ENCODE measurements around the gene PPP1R7. TPM values are rescaled to one million over a fixed set of nuclear protein-coding genes. Genes with fewer than 3 reads are reported as not detected.

The PPP1R7 gene
- total and polyA plus RNA-seq, 2 of the 4 experiments (the other 2 are of a cell fraction): 60.8 to 70.0 TPM

DNA sequence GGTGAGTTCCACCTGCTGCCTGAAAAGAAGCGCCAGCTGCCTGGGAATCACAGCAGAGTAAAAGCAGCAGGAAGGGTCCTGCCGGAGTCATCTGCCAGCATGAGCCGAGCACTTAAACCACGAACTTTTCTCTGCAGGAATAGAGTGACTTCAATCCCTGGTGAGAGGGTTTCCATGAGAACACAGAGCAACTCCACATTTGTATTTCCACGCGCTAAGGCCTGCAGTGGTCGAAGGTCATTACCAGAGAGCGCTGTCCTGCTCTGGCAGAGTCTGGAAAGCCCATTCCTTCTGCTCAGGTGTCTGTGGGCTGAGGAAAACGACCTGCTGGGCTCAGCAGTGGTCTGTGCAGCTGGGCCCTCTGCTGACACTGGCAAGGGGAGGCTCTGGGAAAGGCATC is 7.7 kb upstream of the PPP1R7 start:
- no peak overlapping the region for H4K91ac ChIP-seq (ENCODE audit: insufficient read depth, low read depth, low read length)
- H3K4ac ChIP-seq (ENCODE audit: low read depth, low read length): no peak overlapping the region
- H2BK5ac ChIP-seq (ENCODE audit: low read depth, low read length, poor library complexity, severe bottlenecking): no peak overlapping the region
- H2BK15ac ChIP-seq (ENCODE audit: low read depth, low read length): no peak overlapping the region
- no peak overlapping the region for H3K18ac ChIP-seq (ENCODE audit: low read depth, low read length)
- WGBS, 2 experiments (ENCODE audit: extremely low coverage in 2 of 2, insufficient read length in 1 of 2): 96% methylated on average over 7 of the region's 9 CpGs; no CpG with 5 or more reads in 1 of the 2 experiments
- H3K4me3 ChIP-seq (ENCODE audit: insufficient read depth, low read depth, low read length): no peak overlapping the region
- no peak overlapping the region for H2AFZ ChIP-seq (replicated peaks; ENCODE audit: low read length, poor library complexity)
- peaks cover 3% of the 10 kb centered on the region; the same call in 1 of the 2 replicates for H3K36me3 ChIP-seq (ENCODE audit: control insufficient read depth, insufficient read depth, low read length)
- H3K23ac ChIP-seq (ENCODE audit: low read depth, low read length): no peak overlapping the region
- no peak overlapping the region for H2AK5ac ChIP-seq (ENCODE audit: low read depth, low read length)
- no peak for DNase-seq
- no peak overlapping the region for H3K4me2 ChIP-seq (ENCODE audit: low read depth, low read length)
- H2BK120ac ChIP-seq (ENCODE audit: low read depth, low read length): no peak overlapping the region
- ChIA-PET CTCF (no interaction called here), POLR2A (ENCODE audit: unreplicated experiment) (no interaction called here)
- no peak overlapping the region for H3K27ac ChIP-seq (ENCODE audit: insufficient read depth, low read length)
- intact Hi-C loops (cut with micrococcal nuclease): no loop called here
- no peaks in the 10 kb centered on the region for H4K20me1 ChIP-seq (ENCODE audit: insufficient read depth, low read length)
- no peak overlapping the region for H3K9ac ChIP-seq (ENCODE audit: low read depth, low read length)
- peaks cover 0 to 2% of the 10 kb centered on the region in 2 experiments; a peak in 1 of 4 replicates for H3K79me1 ChIP-seq (ENCODE audit: low read depth in 1 of 2, low read length in 2 of 2)
- H3K9me1 ChIP-seq (ENCODE audit: insufficient read depth, low read length): no peaks in the 10 kb centered on the region
- TF ChIP-seq, protein P1, sequence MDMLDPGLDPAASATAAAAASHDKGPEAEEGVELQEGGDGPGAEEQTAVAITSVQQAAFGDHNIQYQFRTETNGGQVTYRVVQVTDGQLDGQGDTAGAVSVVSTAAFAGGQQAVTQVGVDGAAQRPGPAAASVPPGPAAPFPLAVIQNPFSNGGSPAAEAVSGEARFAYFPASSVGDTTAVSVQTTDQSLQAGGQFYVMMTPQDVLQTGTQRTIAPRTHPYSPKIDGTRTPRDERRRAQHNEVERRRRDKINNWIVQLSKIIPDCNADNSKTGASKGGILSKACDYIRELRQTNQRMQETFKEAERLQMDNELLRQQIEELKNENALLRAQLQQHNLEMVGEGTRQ (IDR thresholded peaks at IDR 0.05; ENCODE audit: low read depth, low read length): no peak
- no peak for TF ChIP-seq RAD21 (IDR thresholded peaks at IDR 0.05; ENCODE audit: low read length)
- TF ChIP-seq MAZ (IDR thresholded peaks at IDR 0.05; ENCODE audit: borderline replicate concordance, low read depth, low read length): no peak
- ATAC-seq (ENCODE audit: low read depth): no peak
- in situ Hi-C loops (cut with MboI; ENCODE audit: low sequenced_read_pairs): no loop called here
- H2AK9ac ChIP-seq (replicated peaks; ENCODE audit: low read depth, low read length, poor library complexity): no peak overlapping the region
- no peak overlapping the region for H2BK20ac ChIP-seq (ENCODE audit: low read depth, low read length)
- no peak overlapping the region for H3K14ac ChIP-seq (replicated peaks; ENCODE audit: low read depth, low read length)
- no peaks in the 10 kb centered on the region for H3K9me3 ChIP-seq (ENCODE audit: control insufficient read depth, insufficient read depth, low read length)
- H3K27me3 ChIP-seq (ENCODE audit: control insufficient read depth, insufficient read depth, low read length): no peaks in the 10 kb centered on the region
- no peak overlapping the region for H4K5ac ChIP-seq (ENCODE audit: low read depth, low read length)
- no peak overlapping the region for H4K8ac ChIP-seq (ENCODE audit: low read depth in 2 of 2, low read length in 2 of 2)
- no peaks in the 10 kb centered on the region for H3K4me1 ChIP-seq (ENCODE audit: control insufficient read depth, insufficient read depth, low read length)
- dilution Hi-C loops (cut with HindIII; ENCODE audit: low sequenced_read_pairs, unreplicated experiment): no loop called here
- BruUV-seq (replicated peaks): no TSS peak
- H3K56ac ChIP-seq (ENCODE audit: extremely low read depth, insufficient read depth, low read length): no peak overlapping the region

Measured in IMR-90 (cell line).